ENCODE data around the gene IGFBP2. TPM values are rescaled to one million over a fixed set of nuclear protein-coding genes. Genes with fewer than 3 reads are reported as not detected.

The IGFBP2 gene
- total RNA-seq, 4 donors from 2014 or later: 113 to 207 (median 167) TPM

DNA sequence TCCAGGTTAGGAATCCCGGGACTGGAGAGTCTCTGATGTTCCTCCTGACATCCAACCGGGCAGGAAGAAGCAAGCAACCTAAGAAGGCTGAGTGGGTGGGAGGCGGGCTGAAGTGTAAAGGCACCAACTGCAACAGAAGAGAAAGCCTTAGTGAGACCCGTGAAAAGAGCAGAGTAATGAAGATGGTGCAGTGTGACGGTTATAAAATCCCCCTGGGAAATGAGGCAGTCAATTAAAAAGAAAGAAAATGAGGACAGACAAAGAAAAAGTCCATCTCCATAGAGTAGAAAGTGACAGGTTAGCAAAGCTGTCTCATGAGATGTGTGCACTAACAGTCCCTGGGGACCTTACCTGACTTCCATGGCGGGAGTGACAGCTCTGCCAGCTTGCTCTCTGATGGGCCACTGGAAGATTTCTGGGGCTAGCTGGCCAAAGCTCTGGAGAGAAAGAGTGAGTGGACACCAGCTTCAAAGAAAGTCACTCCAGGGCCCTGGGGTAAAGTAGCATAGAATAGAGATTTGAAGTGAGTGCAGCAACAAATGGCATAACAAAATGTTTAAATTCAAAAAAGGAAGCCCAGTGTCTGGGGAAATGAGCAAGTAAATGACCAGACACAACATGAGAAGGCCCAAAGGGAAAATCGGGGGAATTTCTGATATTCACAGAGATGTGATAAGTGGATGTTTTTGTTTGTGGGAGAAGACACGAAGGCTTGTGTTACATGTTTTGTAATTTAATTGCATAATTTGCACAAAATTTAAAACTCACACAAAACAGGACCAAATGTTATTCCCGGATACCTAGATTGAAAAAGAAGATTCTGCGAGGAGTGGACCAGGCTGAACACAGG, 44.1 kb upstream of the IGFBP2 start:
- H3K4me3 ChIP-seq: no peak overlapping the region
- intact Hi-C loops (cut with DNase I): no loop called here
- no peaks in the 10 kb centered on the region for H3K9me3 ChIP-seq
- H3K4me1 ChIP-seq: peaks cover 0 to 15% (median 6%) of the 10 kb centered on the region in 3 donors
- 75 to 81% methylated on average over 8 to 10 of the region's 10 CpGs for WGBS, 2 donors
- no peaks in the 10 kb centered on the region for H3K27me3 ChIP-seq
- H3K27ac ChIP-seq: peak overlapping the region in 1 of 4 donors; percentile 19
- no peaks in the 10 kb centered on the region for H3K36me3 ChIP-seq
- TF ChIP-seq POLR2A (IDR thresholded peaks at IDR 0.05): no peak
- TF ChIP-seq CTCF (IDR thresholded peaks at IDR 0.05): no peak
- DNase-seq: no peak

DNA sequence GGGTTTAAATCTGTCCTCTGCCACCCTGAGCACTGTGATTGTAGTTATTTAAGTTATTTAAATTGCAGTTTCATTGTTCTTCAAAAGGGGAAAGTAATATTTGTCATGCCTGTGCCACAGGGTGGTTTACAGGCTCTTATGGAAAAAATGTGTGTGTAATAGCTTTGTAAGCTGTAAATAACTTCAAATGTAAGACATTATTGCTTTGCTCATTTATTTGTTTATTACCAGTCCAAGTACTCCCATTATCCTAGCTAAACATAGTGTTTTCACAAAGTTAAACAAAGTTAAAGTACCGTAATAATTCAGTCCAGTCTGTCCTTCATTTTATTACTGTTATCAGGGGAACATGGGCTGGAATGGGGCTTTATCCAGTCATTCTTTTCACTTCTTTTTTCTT, 43.4 kb upstream of the IGFBP2 start:
- peak overlapping the region in 3 of 4 donors; percentile 19 to 58 (median 22) for H3K27ac ChIP-seq
- no peaks in the 10 kb centered on the region for H3K27me3 ChIP-seq
- H3K9me3 ChIP-seq: no peaks in the 10 kb centered on the region
- TF ChIP-seq POLR2A (IDR thresholded peaks at IDR 0.05) (no peak), CTCF (IDR thresholded peaks at IDR 0.05) (no peak)
- intact Hi-C loops (cut with DNase I): no loop called here
- H3K4me3 ChIP-seq: no peak overlapping the region
- peaks cover 0 to 14% (median 6%) of the 10 kb centered on the region in 3 donors for H3K4me1 ChIP-seq
- no peak for DNase-seq
- 71 to 83% methylated on average over 1 of the region's 1 CpG for WGBS, 2 donors
- H3K36me3 ChIP-seq: no peaks in the 10 kb centered on the region

DNA sequence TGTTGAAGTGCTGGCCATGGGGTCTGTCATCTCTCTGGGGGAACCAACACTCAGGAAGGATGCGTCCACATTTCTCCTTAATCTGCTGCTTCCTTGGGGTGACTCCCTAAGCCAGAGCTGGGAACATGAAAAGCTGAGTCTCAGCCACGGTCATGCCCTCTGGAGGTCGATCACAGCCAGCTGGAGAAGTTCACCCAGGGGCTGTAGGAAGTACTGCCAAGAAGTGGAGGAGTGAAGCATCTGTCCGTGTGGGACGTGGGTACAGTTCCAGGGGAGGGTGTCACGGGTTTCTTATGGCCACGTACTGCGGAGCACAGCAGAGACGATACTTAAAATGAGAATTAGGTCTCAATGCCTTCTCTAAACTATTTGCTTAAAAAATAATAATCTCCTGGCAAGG, 42.4 kb upstream of the IGFBP2 start:
- 48 to 56% methylated on average over 7 to 8 of the region's 9 CpGs for WGBS, 2 donors
- intact Hi-C loops (cut with DNase I): no loop called here
- H3K27me3 ChIP-seq: no peaks in the 10 kb centered on the region
- H3K4me3 ChIP-seq: no peak overlapping the region
- H3K27ac ChIP-seq: peak overlapping the region in 2 of 4 donors; percentile 16 to 58
- peaks cover 0 to 8% (median 6%) of the 10 kb centered on the region in 3 donors for H3K4me1 ChIP-seq
- no peaks in the 10 kb centered on the region for H3K9me3 ChIP-seq
- no peak for TF ChIP-seq POLR2A (IDR thresholded peaks at IDR 0.05)
- TF ChIP-seq CTCF (IDR thresholded peaks at IDR 0.05): no peak
- H3K36me3 ChIP-seq: no peaks in the 10 kb centered on the region
- DNase-seq: no peak

- intact Hi-C loops (cut with DNase I): no loop called here
- 87 to 91% methylated on average over 6 of the region's 6 CpGs for WGBS, 2 donors
- H3K4me3 ChIP-seq: no peak overlapping the region
Observed at GRCh38 chr2:216591480-216591879, 41.7 kb upstream of the IGFBP2 start.

More at GRCh38 chr2:216591480-216591879, 41.7 kb upstream of the IGFBP2 start:
- no peaks in the 10 kb centered on the region for H3K27me3 ChIP-seq
- no peak for TF ChIP-seq CTCF (IDR thresholded peaks at IDR 0.05)
- no peak for TF ChIP-seq POLR2A (IDR thresholded peaks at IDR 0.05)
- H3K27ac ChIP-seq: no peak overlapping the region
- H3K36me3 ChIP-seq: no peaks in the 10 kb centered on the region
- DNase-seq: no peak
- no peaks in the 10 kb centered on the region for H3K9me3 ChIP-seq
- H3K4me1 ChIP-seq: peaks cover 0 to 15% (median 6%) of the 10 kb centered on the region in 3 donors

Measured in esophagus squamous epithelium (tissue), 5 donors.